Hepatocyte (in vitro differentiated cells): ENCODE measurements around the gene ARAF. TPM values are rescaled to one million over a fixed set of nuclear protein-coding genes. Genes with fewer than 3 reads are reported as not detected.

Source experiments
- DNase-seq: peaks from one replicate; pipeline ENCODE4 v3.0.0-alpha.2; 2016; ENCODE audit warnings: low spot score
- H2AFZ ChIP-seq: fragments of 200-600 bp; sonication (generic); 2 replicates; pipeline ENCODE4 v1.6.0; 2016; ENCODE audit warnings: antibody characterized with exemption, mild to moderate bottlenecking
- H3K27ac ChIP-seq: fragments of 200-600 bp; sonication (generic); 2 replicates; pipeline ENCODE4 v1.5.1; 2016; ENCODE audit warnings: mild to moderate bottlenecking
- H3K27me3 ChIP-seq: fragments of 200-600 bp; sonication (generic); 2 replicates; pipeline ENCODE4 v1.6.1; 2016
- H3K36me3 ChIP-seq: fragments of 200-600 bp; sonication (generic); replicated peaks from 2 replicates; pipeline ENCODE4 v1.5.1; 2016; ENCODE audit warnings: low read depth; ENCODE audit not compliant: insufficient read depth
- H3K4me1 ChIP-seq: fragments of 200-600 bp; sonication (generic); 2 replicates; pipeline ENCODE4 v1.5.1; 2016; ENCODE audit warnings: mild to moderate bottlenecking, moderate library complexity; ENCODE audit not compliant: insufficient read depth
- H3K4me2 ChIP-seq: fragments of 200-600 bp; sonication (generic); 2 replicates; pipeline ENCODE4 v1.6.0; 2016
- H3K4me3 ChIP-seq: fragments of 200-600 bp; sonication (generic); 2 replicates; pipeline ENCODE4 v1.5.1; 2016; ENCODE audit warnings: mild to moderate bottlenecking
- H3K79me2 ChIP-seq: fragments of 200-600 bp; sonication (generic); 2 replicates; pipeline ENCODE4 v1.6.0; 2017; ENCODE audit warnings: mild to moderate bottlenecking
- H3K9me2 ChIP-seq: fragments of 200-600 bp; sonication (generic); replicated peaks from 2 replicates; pipeline ENCODE4 v1.6.0; 2017; ENCODE audit warnings: mild to moderate bottlenecking; ENCODE audit not compliant: insufficient read depth
- H3K9me3 ChIP-seq: fragments of 200-600 bp; sonication (generic); 2 replicates; pipeline ENCODE4 v1.5.1; 2016; ENCODE audit warnings: low read depth, mild to moderate bottlenecking
- H4K20me1 ChIP-seq: fragments of 200-600 bp; sonication (generic); 2 replicates; pipeline ENCODE4 v1.6.0; 2016; ENCODE audit warnings: mild to moderate bottlenecking; ENCODE audit not compliant: insufficient read depth, poor library complexity, severe bottlenecking
- EZH2 ChIP-seq: fragments of 200-600 bp; sonication (generic); IDR thresholded peaks from 2 replicates; pipeline ENCODE4 v1.6.1; 2016; ENCODE audit warnings: antibody characterized with exemption, mild to moderate bottlenecking, borderline replicate concordance
- EZH2phosphoT487 ChIP-seq: fragments of 200-600 bp; sonication (generic); IDR thresholded peaks from one replicate; pipeline ENCODE4 v1.6.1; 2018; ENCODE audit warnings: antibody characterized with exemption, mild to moderate bottlenecking, low read depth, moderate library complexity; ENCODE audit not compliant: unreplicated experiment, severe bottlenecking
- WGBS: methylation state at CpG from one replicate; pipeline ENCODE4 v1.1.6; 2016; ENCODE audit warnings: low lambda C conversion rate; ENCODE audit errors: missing lambda C conversion rate; 5-methylcytosine and 5-hydroxymethylcytosine counted together
- polyA plus RNA-seq: library from polyadenylated mRNA; unstranded; fragments of >200 nt; fragmentation: Nextera tagmentation; extraction: Ambion mirVana; gene quantifications from 2 replicates; pipeline ENCODE4 v1.2.1, GENCODE V29; 2016
- total RNA-seq: library from RNA; depleted of rRNA; stranded (reverse); fragments of >200 nt; gene quantifications from 2 replicates; pipeline ENCODE4 v1.2.3, GENCODE V29; 2014
- TF ChIP-seq, protein P1 (sequence below): fragments of 200-600 bp; sonication (generic); IDR thresholded peaks from 2 replicates; pipeline ENCODE4 v1.5.1; 2016; ENCODE audit warnings: antibody characterized with exemption, mild to moderate bottlenecking; ENCODE audit not compliant: poor library complexity

Gene ARAF
- total and polyA plus RNA-seq, 2 experiments from 2014 or later = 29.8 to 89.6 TPM

DNA sequence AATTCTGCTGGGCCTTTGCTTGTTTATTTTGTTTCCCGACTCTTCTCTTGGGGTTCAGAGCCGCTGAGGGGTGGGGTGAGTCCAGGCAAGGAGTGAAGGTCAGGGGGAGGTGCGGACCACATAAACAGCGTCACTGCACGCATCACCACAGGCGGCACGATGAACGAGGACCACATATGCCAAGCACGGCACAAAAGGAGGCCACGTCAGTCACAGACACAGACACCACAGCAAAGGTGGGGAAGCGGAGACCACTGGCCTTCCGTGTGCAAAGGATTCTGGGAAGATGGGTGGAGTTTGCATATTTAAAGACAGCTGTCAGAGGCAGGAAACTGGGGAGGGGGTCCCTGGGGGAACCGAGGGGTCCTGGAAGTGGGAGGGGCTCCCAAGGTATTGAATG lies 10.9 kb downstream of the ARAF start:
- H3K4me3 ChIP-seq = no peak overlapping the region
- no peak overlapping the region for H3K27ac ChIP-seq
- no peak for TF ChIP-seq EZH2phosphoT487
- no peak for TF ChIP-seq EZH2
- TF ChIP-seq, protein P1, sequence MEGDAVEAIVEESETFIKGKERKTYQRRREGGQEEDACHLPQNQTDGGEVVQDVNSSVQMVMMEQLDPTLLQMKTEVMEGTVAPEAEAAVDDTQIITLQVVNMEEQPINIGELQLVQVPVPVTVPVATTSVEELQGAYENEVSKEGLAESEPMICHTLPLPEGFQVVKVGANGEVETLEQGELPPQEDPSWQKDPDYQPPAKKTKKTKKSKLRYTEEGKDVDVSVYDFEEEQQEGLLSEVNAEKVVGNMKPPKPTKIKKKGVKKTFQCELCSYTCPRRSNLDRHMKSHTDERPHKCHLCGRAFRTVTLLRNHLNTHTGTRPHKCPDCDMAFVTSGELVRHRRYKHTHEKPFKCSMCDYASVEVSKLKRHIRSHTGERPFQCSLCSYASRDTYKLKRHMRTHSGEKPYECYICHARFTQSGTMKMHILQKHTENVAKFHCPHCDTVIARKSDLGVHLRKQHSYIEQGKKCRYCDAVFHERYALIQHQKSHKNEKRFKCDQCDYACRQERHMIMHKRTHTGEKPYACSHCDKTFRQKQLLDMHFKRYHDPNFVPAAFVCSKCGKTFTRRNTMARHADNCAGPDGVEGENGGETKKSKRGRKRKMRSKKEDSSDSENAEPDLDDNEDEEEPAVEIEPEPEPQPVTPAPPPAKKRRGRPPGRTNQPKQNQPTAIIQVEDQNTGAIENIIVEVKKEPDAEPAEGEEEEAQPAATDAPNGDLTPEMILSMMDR = no peak
- H3K79me2 ChIP-seq = no peaks in the 10 kb centered on the region
- no peaks in the 10 kb centered on the region for H3K36me3 ChIP-seq
- H2AFZ ChIP-seq = no peak overlapping the region
- peaks cover 4% of the 10 kb centered on the region for H3K4me1 ChIP-seq
- no peaks in the 10 kb centered on the region for H3K27me3 ChIP-seq
- H3K9me3 ChIP-seq = no peaks in the 10 kb centered on the region
- H3K9me2 ChIP-seq = no peaks in the 10 kb centered on the region
- H4K20me1 ChIP-seq = no peaks in the 10 kb centered on the region
- WGBS = 93% methylated on average over 13 of the region's 13 CpGs
- H3K4me2 ChIP-seq = no peak overlapping the region
- DNase-seq = no peak

- Histone ChIP-seq H3K36me3 (no peaks in the 10 kb centered on the region), H3K9me2 (no peaks in the 10 kb centered on the region), H3K79me2 (no peaks in the 10 kb centered on the region), H3K27ac (peak overlapping the region; percentile 69), H3K27me3 (no peaks in the 10 kb centered on the region), H3K4me2 (no peak overlapping the region), H2AFZ (no peak overlapping the region), H3K4me3 (no peak overlapping the region), H3K9me3 (no peaks in the 10 kb centered on the region), H4K20me1 (no peaks in the 10 kb centered on the region), H3K4me1 (peaks cover 4% of the 10 kb centered on the region)
- 74% methylated on average over 8 of the region's 9 CpGs for whole genome bisulfite sequencing
- DNase-seq = no peak
- TF ChIP-seq EZH2 (no peak), EZH2phosphoT487 (no peak)
- TF ChIP-seq, protein P1 = no peak
Measured at GRCh38 chrX:47572773-47573340, 11.9 kb downstream of the ARAF start.

DNA sequence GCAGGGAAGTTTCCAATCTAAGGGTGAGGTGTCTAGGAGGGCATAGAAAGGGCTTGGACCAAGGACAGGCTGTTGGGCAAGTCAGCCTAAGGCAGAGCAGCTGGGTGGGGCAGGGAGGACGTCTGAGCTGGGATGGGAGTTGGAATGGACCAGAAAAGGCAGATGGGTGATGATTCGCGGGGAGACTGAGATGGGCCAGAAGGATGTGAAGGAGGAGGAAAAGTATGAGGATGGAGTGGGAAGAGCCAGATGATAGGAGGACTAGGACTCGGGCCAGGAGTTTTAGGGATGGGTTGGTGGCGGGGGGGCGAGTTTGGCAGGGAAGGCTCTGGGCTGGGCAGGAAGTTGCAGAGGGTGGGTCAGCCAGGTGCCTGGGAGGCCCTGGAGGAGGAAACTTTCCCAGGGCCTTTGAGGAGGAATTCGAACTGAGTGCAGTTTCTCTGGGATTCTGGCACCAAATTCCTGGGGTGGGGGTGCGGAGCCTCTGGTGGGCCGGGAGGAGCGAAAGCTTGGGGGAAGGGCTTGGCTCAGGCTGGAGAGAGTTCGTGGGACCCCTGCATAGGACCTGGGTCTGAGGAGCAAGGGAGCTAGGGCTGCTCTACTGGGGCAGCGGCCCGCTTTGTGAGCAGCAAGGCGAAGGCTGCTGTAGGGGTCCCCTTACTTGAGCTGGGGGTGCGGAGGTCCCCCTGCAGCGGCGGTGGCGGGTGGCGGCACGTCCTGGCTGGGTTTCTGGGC lies 12.5 kb downstream of the ARAF start:
- Histone ChIP-seq H2AFZ (no peak overlapping the region), H3K9me3 (no peaks in the 10 kb centered on the region), H4K20me1 (no peaks in the 10 kb centered on the region), H3K27me3 (no peaks in the 10 kb centered on the region), H3K4me3 (peak overlapping the region; percentile 13), H3K36me3 (no peaks in the 10 kb centered on the region), H3K4me2 (peak overlapping the region; percentile 81), H3K9me2 (no peaks in the 10 kb centered on the region), H3K79me2 (no peaks in the 10 kb centered on the region), H3K4me1 (peaks cover 4% of the 10 kb centered on the region), H3K27ac (peak overlapping the region; percentile 89)
- DNase-seq = peak; percentile 61
- TF ChIP-seq, protein P1 = no peak
- no peak for TF ChIP-seq EZH2phosphoT487
- TF ChIP-seq EZH2 = no peak
- 54% methylated on average over 13 of the region's 20 CpGs for WGBS
